HEK293 (cell line): Measurements from ENCODE around the gene C16orf95.

Experiments
- CTCF ChIA-PET: fragments of 350-600 bp; formaldehyde crosslinking; extraction: SDS; loops from one replicate; lab custom pipeline; 2021; ENCODE audit warnings: antibody characterized with exemption; lab: Yijun Ruan, JAX
- POLR2A ChIA-PET: fragments of 300-600 bp; formaldehyde crosslinking; extraction: SDS; loops from one replicate; lab custom pipeline; 2020; ENCODE audit warnings: antibody characterized with exemption, inconsistent platforms; lab: Yijun Ruan, JAX
- H3K27ac ChIP-seq: fragments of 200-500 bp; sonication (Bioruptor generic); 2 replicates; pipeline ENCODE4 v1.5.1; 2014; ENCODE audit warnings: low read depth, low read length, control low read depth, inconsistent platforms; ENCODE audit errors: extremely low read depth
- H3K36me3 ChIP-seq, 2 experiments: fragments of 200-500 bp in 1 of 2; sonication (Bioruptor generic) in 1 of 2; 1 replicate in 1 of 2; 2 replicates in 1 of 2; pipeline ENCODE4 v1.5.1; 2014 to 2017; ENCODE audit warnings: inconsistent platforms in 2 of 2, low read length in 2 of 2; ENCODE audit not compliant: control insufficient read depth in 2 of 2, insufficient read depth in 1 of 2
- H3K4me1 ChIP-seq: fragments of 200-500 bp; sonication (Bioruptor generic); 2 replicates; pipeline ENCODE4 v1.5.1; 2014; ENCODE audit warnings: mild to moderate bottlenecking, low read length, inconsistent platforms; ENCODE audit not compliant: control insufficient read depth, insufficient read depth
- H3K4me3 ChIP-seq: 2 replicates; pipeline ENCODE4 v1.5.1; 2011; ENCODE audit warnings: low read depth, mild to moderate bottlenecking, control low read depth, low read length, moderate library complexity
- H3K9me3 ChIP-seq: fragments of 200-500 bp; sonication (Bioruptor generic); 2 replicates; pipeline ENCODE4 v1.5.1; 2014; ENCODE audit warnings: low read depth, low read length, inconsistent platforms; ENCODE audit not compliant: control insufficient read depth, insufficient read depth
- HOXC10 ChIP-seq: sonication (generic); formaldehyde crosslinking; IDR thresholded peaks from 2 replicates; pipeline ENCODE4 v1.8.1; 2023; ENCODE audit warnings: mild to moderate bottlenecking, missing genetic modification reagents
- HOXD13 ChIP-seq: sonication (generic); formaldehyde crosslinking; IDR thresholded peaks from 2 replicates; pipeline ENCODE4 v1.8.0; 2022; ENCODE audit warnings: missing genetic modification reagents, borderline replicate concordance
- KLF1 ChIP-seq: fragments of 450-650 bp; formaldehyde crosslinking; IDR thresholded peaks from 2 replicates; pipeline ENCODE4 v1.5.1; 2016; ENCODE audit warnings: missing biosample characterization, missing genetic modification characterization
- KLF9 ChIP-seq: fragments of 450-650 bp; formaldehyde crosslinking; IDR thresholded peaks from 2 replicates; pipeline ENCODE4 v1.5.1; 2016; ENCODE audit warnings: missing biosample characterization, missing genetic modification characterization, low read depth
- PRDM10 ChIP-seq: fragments of 450-650 bp; formaldehyde crosslinking; IDR thresholded peaks from 2 replicates; pipeline ENCODE4 v1.5.1; 2016; ENCODE audit warnings: missing biosample characterization, missing genetic modification characterization
- PRDM4 ChIP-seq: fragments of 450-650 bp; formaldehyde crosslinking; IDR thresholded peaks from 2 replicates; pipeline ENCODE4 v1.5.1; 2017; ENCODE audit warnings: missing biosample characterization, missing genetic modification characterization
- TCF7L2 ChIP-seq: IDR thresholded peaks from 2 replicates; pipeline ENCODE4 v1.6.1; 2011; ENCODE audit warnings: low read depth, mild to moderate bottlenecking, inconsistent platforms, low read length, moderate library complexity, borderline replicate concordance
- ZBTB1 ChIP-seq: fragments of 450-650 bp; formaldehyde crosslinking; IDR thresholded peaks from 2 replicates; pipeline ENCODE4 v1.5.1; 2016; ENCODE audit warnings: missing biosample characterization, missing genetic modification characterization
- ZIC2 ChIP-seq: fragments of 450-650 bp; formaldehyde crosslinking; IDR thresholded peaks from 2 replicates; pipeline ENCODE4 v1.5.1; 2016; ENCODE audit warnings: missing biosample characterization, missing genetic modification characterization
- ZNF138 ChIP-seq: fragments of 450-650 bp; formaldehyde crosslinking; IDR thresholded peaks from 2 replicates; pipeline ENCODE4 v1.5.1; 2016; ENCODE audit warnings: missing biosample characterization, missing genetic modification characterization, borderline replicate concordance
- ZNF146 ChIP-seq: fragments of 450-650 bp; formaldehyde crosslinking; IDR thresholded peaks from 2 replicates; pipeline ENCODE4 v1.5.1; 2016; ENCODE audit warnings: missing biosample characterization, missing genetic modification characterization
- ZNF16 ChIP-seq: fragments of 450-650 bp; formaldehyde crosslinking; IDR thresholded peaks from 2 replicates; pipeline ENCODE4 v1.5.1; 2016; ENCODE audit warnings: low read depth, missing biosample characterization, missing genetic modification characterization
- ZNF24 ChIP-seq: fragments of 450-650 bp; formaldehyde crosslinking; IDR thresholded peaks from 2 replicates; pipeline ENCODE4 v1.5.1; 2016; ENCODE audit warnings: missing biosample characterization, missing genetic modification characterization
- ZNF292 ChIP-seq: fragments of 450-650 bp; formaldehyde crosslinking; IDR thresholded peaks from 2 replicates; pipeline ENCODE4 v1.5.1; 2016; ENCODE audit warnings: low read depth, missing biosample characterization, missing genetic modification characterization, borderline replicate concordance
- ZNF302 ChIP-seq: fragments of 450-650 bp; formaldehyde crosslinking; IDR thresholded peaks from 2 replicates; pipeline ENCODE4 v1.5.1; 2016; ENCODE audit warnings: missing biosample characterization, missing genetic modification characterization, low read depth
- ZNF350 ChIP-seq: fragments of 450-650 bp; formaldehyde crosslinking; IDR thresholded peaks from 2 replicates; pipeline ENCODE4 v1.5.0; 2017; ENCODE audit warnings: missing biosample characterization, mild to moderate bottlenecking, missing genetic modification characterization
- ZNF391 ChIP-seq: fragments of 450-650 bp; formaldehyde crosslinking; IDR thresholded peaks from 2 replicates; pipeline ENCODE4 v1.5.1; 2016; ENCODE audit warnings: low read depth, missing biosample characterization, missing genetic modification characterization, borderline replicate concordance
- ZNF416 ChIP-seq: fragments of 450-650 bp; formaldehyde crosslinking; IDR thresholded peaks from 2 replicates; pipeline ENCODE4 v1.5.1; 2016; ENCODE audit warnings: missing biosample characterization, missing genetic modification characterization
- ZNF544 ChIP-seq: fragments of 450-650 bp; formaldehyde crosslinking; IDR thresholded peaks from 2 replicates; pipeline ENCODE4 v1.5.0; 2017; ENCODE audit warnings: missing biosample characterization, missing genetic modification characterization
- ZNF600 ChIP-seq: fragments of 450-650 bp; formaldehyde crosslinking; IDR thresholded peaks from 2 replicates; pipeline ENCODE4 v1.5.1; 2016; ENCODE audit warnings: missing biosample characterization, missing genetic modification characterization
- ZNF658 ChIP-seq: fragments of 450-650 bp; formaldehyde crosslinking; IDR thresholded peaks from 2 replicates; pipeline ENCODE4; 2016; ENCODE audit warnings: missing biosample characterization, missing genetic modification characterization
- ZNF768 ChIP-seq: fragments of 450-650 bp; formaldehyde crosslinking; IDR thresholded peaks from 2 replicates; pipeline ENCODE4 v1.5.1; 2018; ENCODE audit warnings: missing biosample characterization, mild to moderate bottlenecking, missing genetic modification characterization
- ZSCAN18 ChIP-seq: fragments of 450-650 bp; formaldehyde crosslinking; IDR thresholded peaks from 2 replicates; pipeline ENCODE4 v1.5.1; 2016; ENCODE audit warnings: missing biosample characterization, missing genetic modification characterization

Gene C16orf95

GRCh38 chr16:87255866-87256265 is 61.3 kb downstream of the C16orf95 start:
- no peaks in the 10 kb centered on the region for H3K36me3 ChIP-seq
- ChIA-PET CTCF (interaction anchor here (0.7 kb wide), 1 partner anchor 23 kb away, joined by 4 read pairs; no protein-coding TSS in a partner anchor), POLR2A (interaction anchor here (0.7 kb wide), 1 partner anchor 19 kb away, joined by 3 read pairs; no protein-coding TSS in a partner anchor)
- no peaks in the 10 kb centered on the region for H3K4me1 ChIP-seq
- no peak for TF ChIP-seq ZNF302
- no peak for TF ChIP-seq KLF1 (tag by site-specific recombination)
- no peak for TF ChIP-seq ZNF416 (tag by site-specific recombination)
- TF ChIP-seq ZNF138 (tag by site-specific recombination): no peak
- TF ChIP-seq HOXC10 (CRISPR knock-in tag): no peak
- no peak for TF ChIP-seq ZNF658 (tag by site-specific recombination)
- H3K27ac ChIP-seq: no peak overlapping the region
- H3K9me3 ChIP-seq: no peaks in the 10 kb centered on the region
- H3K4me3 ChIP-seq: no peak overlapping the region

GRCh38 chr16:87254734-87255133 is 62.5 kb downstream of the C16orf95 start:
- ChIA-PET POLR2A (no interaction called here), CTCF (no interaction called here)
- Histone ChIP-seq H3K27ac (no peak overlapping the region), H3K9me3 (no peaks in the 10 kb centered on the region), H3K4me3 (no peak overlapping the region), H3K36me3 (no peaks in the 10 kb centered on the region), H3K4me1 (no peaks in the 10 kb centered on the region)
- TF ChIP-seq ZNF16 (tag by site-specific recombination) (no peak), ZNF391 (no peak), ZNF768 (tag by site-specific recombination) (no peak)

GRCh38 chr16:87254296-87254695 is 62.9 kb downstream of the C16orf95 start:
- Histone ChIP-seq H3K4me3 (no peak overlapping the region), H3K36me3 (no peaks in the 10 kb centered on the region), H3K4me1 (no peaks in the 10 kb centered on the region)
- CTCF ChIA-PET: interaction anchor here (1.3 kb wide), 1 partner anchor 43 kb away, joined by 3 read pairs; no protein-coding TSS in a partner anchor
- no peak for TF ChIP-seq ZNF600 (tag by site-specific recombination)
- TF ChIP-seq ZNF350 (tag by site-specific recombination): no peak
- no peak for TF ChIP-seq ZNF292 (tag by site-specific recombination)
- no peak for TF ChIP-seq HOXD13 (CRISPR knock-in tag)
- TF ChIP-seq KLF9 (tag by site-specific recombination): no peak
- no peak for TF ChIP-seq ZNF544 (tag by site-specific recombination)
- no peak for TF ChIP-seq ZSCAN18
- no peak for TF ChIP-seq ZBTB1
- TF ChIP-seq, all 188 proteins: peak for 0
- POLR2A ChIA-PET: no interaction called here
- Histone ChIP-seq H3K9me3 (no peaks in the 10 kb centered on the region), H3K27ac (no peak overlapping the region)

- POLR2A ChIA-PET: no interaction called here
- TF ChIP-seq TCF7L2 (no peak), PRDM10 (tag by site-specific recombination) (no peak), ZNF138 (tag by site-specific recombination) (no peak), ZNF24 (tag by site-specific recombination) (no peak), ZIC2 (no peak), PRDM4 (tag by site-specific recombination) (no peak), ZNF16 (tag by site-specific recombination) (no peak), ZNF146 (tag by site-specific recombination) (no peak)
Measured at GRCh38 chr16:87253536-87253935, 63.7 kb downstream of the C16orf95 start.

More at GRCh38 chr16:87253536-87253935, 63.7 kb downstream of the C16orf95 start:
- Histone ChIP-seq H3K27ac (no peak overlapping the region), H3K4me3 (no peak overlapping the region), H3K9me3 (no peaks in the 10 kb centered on the region), H3K36me3 (no peaks in the 10 kb centered on the region), H3K4me1 (no peaks in the 10 kb centered on the region)
- CTCF ChIA-PET: interaction anchor here (1.3 kb wide), 1 partner anchor 44 kb away, joined by 3 read pairs; no protein-coding TSS in a partner anchor
